Measurements from ENCODE around the gene MYO1D. TPM values are rescaled to one million over a fixed set of nuclear protein-coding genes. Genes with fewer than 3 reads are reported as not detected.

MYO1D gene
- total and polyA plus RNA-seq, 2 donors (not counting 1 experiment from before 2014, with no cell fraction given) = 5.4 to 26.7 TPM

DNA sequence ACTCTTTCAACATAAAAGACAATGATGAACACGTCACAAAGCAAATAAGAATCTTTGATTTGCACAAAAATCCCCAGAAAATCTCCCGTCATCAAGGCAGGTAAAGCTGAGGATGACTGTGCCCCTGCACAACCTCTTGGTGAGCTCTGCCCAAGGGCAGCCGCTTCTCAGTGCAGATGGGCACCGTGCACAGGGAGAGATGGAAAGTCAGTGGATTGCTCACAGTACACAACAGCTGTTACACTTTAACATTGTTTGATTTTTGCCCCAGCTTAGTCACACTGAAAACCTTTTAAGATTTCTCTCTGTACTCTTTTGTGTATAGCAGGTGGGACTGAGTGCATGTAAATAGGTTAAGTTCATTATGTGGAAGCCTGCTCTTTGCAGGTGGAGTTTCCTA, 285.9 kb downstream of the MYO1D start:
- CTCF ChIA-PET = interaction anchor here (1.4 to 2.5 kb wide), 2 partner anchors 67 to 107 kb away, joined by 3 to 9 read pairs; no protein-coding TSS in a partner anchor
- POLR2A ChIA-PET = no interaction called here
- intact Hi-C loops (cut with micrococcal nuclease) = no loop called here

DNA sequence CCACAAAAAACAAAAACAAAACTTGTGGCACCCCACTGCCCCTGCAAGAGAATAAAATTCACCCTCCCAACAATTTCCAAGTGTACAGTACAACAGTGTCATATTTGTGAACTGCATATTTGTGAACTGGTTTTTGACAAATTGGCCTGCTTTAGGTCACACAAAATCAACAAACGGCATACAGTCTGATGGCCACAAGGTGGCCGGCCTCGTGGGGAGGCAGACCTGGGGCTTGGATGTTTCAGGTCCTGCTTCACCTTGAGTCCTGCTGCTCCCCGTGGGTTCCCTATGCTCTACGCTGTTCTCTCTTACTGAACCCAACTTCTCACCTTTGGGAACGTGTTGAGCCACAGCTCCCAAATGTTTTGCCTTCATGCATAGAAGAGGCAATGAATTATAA, 287.9 kb downstream of the MYO1D start:
- Mint-ChIP-seq H3K27me3 (no peaks in the 10 kb centered on the region), H3K4me3 (no peak overlapping the region), H3K27ac (no peak overlapping the region), H3K4me1 (peaks cover 6% of the 10 kb centered on the region), H3K9me3 (ENCODE audit: insufficient read depth) (peaks cover 2% of the 10 kb centered on the region)
- Histone ChIP-seq H3K4me1 (ENCODE audit: control insufficient read depth in 2 of 2, insufficient read depth in 2 of 2, low read length in 2 of 2) (no peaks in the 10 kb centered on the region), H3K27me3 (replicated peaks in 1 of 4; ENCODE audit: control extremely low read depth in 1 of 4, control insufficient read depth in 3 of 4, insufficient read depth in 4 of 4, low read length in 3 of 4) (no peaks in the 10 kb centered on the region), H3K9me3 (ENCODE audit: control extremely low read depth in 1 of 3, control insufficient read depth in 2 of 3, insufficient read depth in 1 of 3, low read length in 2 of 3) (peaks cover 0 to under 1% (median 0%) of the 10 kb centered on the region in 3 donors), H3K36me3 (replicated peaks in 1 of 2; ENCODE audit: control extremely low read depth in 1 of 2, control insufficient read depth in 1 of 2, extremely low read depth in 1 of 2, insufficient read depth in 2 of 2, low read length in 1 of 2) (no peaks in the 10 kb centered on the region), H3K4me3 (ENCODE audit: control extremely low read depth in 1 of 5, extremely low read depth in 1 of 5, insufficient read depth in 1 of 5, low read depth in 2 of 5, low read length in 4 of 5) (no peak overlapping the region), H2AFZ (ENCODE audit: insufficient read depth, low read depth, low read length, poor library complexity, severe bottlenecking) (no peak overlapping the region), H3K9ac (ENCODE audit: low read length) (no peak overlapping the region), H4K20me1 (ENCODE audit: control insufficient read depth, insufficient read depth, low read length, poor library complexity, severe bottlenecking) (no peaks in the 10 kb centered on the region), H3K27ac (ENCODE audit: low read length in 2 of 2) (no peak overlapping the region), H3K79me2 (ENCODE audit: control insufficient read depth, insufficient read depth, low read length) (no peaks in the 10 kb centered on the region), H3K4me2 (replicated peaks; ENCODE audit: low read depth, low read length, poor library complexity, severe bottlenecking) (no peak overlapping the region)
- CTCF ChIA-PET = interaction anchor here (0.8 to 2.5 kb wide), 3 partner anchors 25 to 127 kb away, joined by 3 to 9 read pairs (median 3); no protein-coding TSS in a partner anchor
- intact Hi-C loops (cut with micrococcal nuclease) = no loop called here
- no peak for DNase-seq
- no peak for TF ChIP-seq EZH2 (IDR thresholded peaks at IDR 0.05; ENCODE audit: borderline replicate concordance, insufficient read depth, low read depth, low read length, poor library complexity, severe bottlenecking)
- TF ChIP-seq, protein P1, sequence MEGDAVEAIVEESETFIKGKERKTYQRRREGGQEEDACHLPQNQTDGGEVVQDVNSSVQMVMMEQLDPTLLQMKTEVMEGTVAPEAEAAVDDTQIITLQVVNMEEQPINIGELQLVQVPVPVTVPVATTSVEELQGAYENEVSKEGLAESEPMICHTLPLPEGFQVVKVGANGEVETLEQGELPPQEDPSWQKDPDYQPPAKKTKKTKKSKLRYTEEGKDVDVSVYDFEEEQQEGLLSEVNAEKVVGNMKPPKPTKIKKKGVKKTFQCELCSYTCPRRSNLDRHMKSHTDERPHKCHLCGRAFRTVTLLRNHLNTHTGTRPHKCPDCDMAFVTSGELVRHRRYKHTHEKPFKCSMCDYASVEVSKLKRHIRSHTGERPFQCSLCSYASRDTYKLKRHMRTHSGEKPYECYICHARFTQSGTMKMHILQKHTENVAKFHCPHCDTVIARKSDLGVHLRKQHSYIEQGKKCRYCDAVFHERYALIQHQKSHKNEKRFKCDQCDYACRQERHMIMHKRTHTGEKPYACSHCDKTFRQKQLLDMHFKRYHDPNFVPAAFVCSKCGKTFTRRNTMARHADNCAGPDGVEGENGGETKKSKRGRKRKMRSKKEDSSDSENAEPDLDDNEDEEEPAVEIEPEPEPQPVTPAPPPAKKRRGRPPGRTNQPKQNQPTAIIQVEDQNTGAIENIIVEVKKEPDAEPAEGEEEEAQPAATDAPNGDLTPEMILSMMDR (IDR thresholded peaks at IDR 0.05) = no peak
- no peak for ATAC-seq (ENCODE audit: low read depth)
- POLR2A ChIA-PET = no interaction called here
- WGBS (ENCODE audit: insufficient coverage) = 88% methylated on average over 5 of the region's 6 CpGs

More for the DNA sequence above, 285.9 kb downstream of the MYO1D start:
- TF ChIP-seq EZH2 (IDR thresholded peaks at IDR 0.05; ENCODE audit: borderline replicate concordance, insufficient read depth, low read depth, low read length, poor library complexity, severe bottlenecking) = no peak
- TF ChIP-seq, protein P1 (IDR thresholded peaks at IDR 0.05) = no peak
- no peaks in the 10 kb centered on the region for H3K9me3 Mint-ChIP-seq (ENCODE audit: insufficient read depth)
- Histone ChIP-seq H3K4me2 (replicated peaks; ENCODE audit: low read depth, low read length, poor library complexity, severe bottlenecking) (no peak overlapping the region), H3K27ac (ENCODE audit: low read length in 2 of 2) (no peak overlapping the region), H3K4me1 (ENCODE audit: control insufficient read depth in 2 of 2, insufficient read depth in 2 of 2, low read length in 2 of 2) (no peaks in the 10 kb centered on the region), H2AFZ (ENCODE audit: insufficient read depth, low read depth, low read length, poor library complexity, severe bottlenecking) (no peak overlapping the region), H3K9ac (ENCODE audit: low read length) (no peak overlapping the region), H3K9me3 (ENCODE audit: control extremely low read depth in 1 of 3, control insufficient read depth in 2 of 3, insufficient read depth in 1 of 3, low read length in 2 of 3) (no peaks in the 10 kb centered on the region), H3K79me2 (ENCODE audit: control insufficient read depth, insufficient read depth, low read length) (no peaks in the 10 kb centered on the region), H4K20me1 (ENCODE audit: control insufficient read depth, insufficient read depth, low read length, poor library complexity, severe bottlenecking) (no peaks in the 10 kb centered on the region), H3K36me3 (replicated peaks in 1 of 2; ENCODE audit: control extremely low read depth in 1 of 2, control insufficient read depth in 1 of 2, extremely low read depth in 1 of 2, insufficient read depth in 2 of 2, low read length in 1 of 2) (no peaks in the 10 kb centered on the region), H3K4me3 (ENCODE audit: control extremely low read depth in 1 of 5, extremely low read depth in 1 of 5, insufficient read depth in 1 of 5, low read depth in 2 of 5, low read length in 4 of 5) (no peak overlapping the region), H3K27me3 (replicated peaks in 1 of 4; ENCODE audit: control extremely low read depth in 1 of 4, control insufficient read depth in 3 of 4, insufficient read depth in 4 of 4, low read length in 3 of 4) (no peaks in the 10 kb centered on the region)
- H3K4me3 Mint-ChIP-seq = no peak overlapping the region
- H3K27ac Mint-ChIP-seq = no peak overlapping the region
- DNase-seq (no peak), ATAC-seq (ENCODE audit: low read depth) (no peak)
- H3K4me1 Mint-ChIP-seq = peaks cover 6% of the 10 kb centered on the region
- no peaks in the 10 kb centered on the region for H3K27me3 Mint-ChIP-seq
- WGBS (ENCODE audit: insufficient coverage) = 100% methylated on average over 2 of the region's 4 CpGs
